Breast epithelium (tissue), 4 donors: ENCODE results near the gene MDC1. TPM values are rescaled to one million over a fixed set of nuclear protein-coding genes. Genes with fewer than 3 reads are reported as not detected.
"Not testable (repeated sequence)": the region's sequence is repeated elsewhere in the genome, so short reads cannot be mapped to it uniquely, and the experiment has no call there.

Experiments
- DNase-seq, 2 donors: peaks; one replicate each; pipeline ENCODE4 v3.0.0-alpha.2; 2019; ENCODE audit warnings: low spot score in 2 of 2
- H3K27ac ChIP-seq, 2 donors: fragments of 200-600 bp; sonication (generic) in 1 of 2; one replicate each; pipeline ENCODE4 v1.5.1; 2016 to 2019; ENCODE audit warnings: mild to moderate bottlenecking in 1 of 2
- H3K27me3 ChIP-seq, 2 donors: fragments of 200-600 bp; sonication (generic) in 1 of 2; one replicate each; pipeline versions ENCODE4 v1.5.1 to v1.6.0; 2017 to 2019; ENCODE audit warnings: control low read depth in 1 of 2, mild to moderate bottlenecking in 1 of 2
- H3K36me3 ChIP-seq: fragments of 200-600 bp; one replicate; pipeline ENCODE4 v1.5.1; 2019
- H3K4me1 ChIP-seq, 2 donors: fragments of 200-600 bp; sonication (generic); one replicate each; pipeline ENCODE4 v1.5.1; 2016 to 2019; ENCODE audit warnings: control low read depth in 1 of 2
- H3K4me3 ChIP-seq, 3 donors: fragments of 200-600 bp; sonication (generic); 1 replicate in 2 of 3; 2 replicates in 1 of 3; pipeline ENCODE4 v1.5.1; 2016 to 2019; ENCODE audit warnings: mild to moderate bottlenecking in 3 of 3, moderate library complexity in 2 of 3
- H3K9me3 ChIP-seq, 2 donors: fragments of 200-600 bp; sonication (generic) in 1 of 2; one replicate each; pipeline ENCODE4 v1.5.1; 2016 to 2019; ENCODE audit warnings: control low read depth in 1 of 2
- POLR2A ChIP-seq: fragments of 450-650 bp; IDR thresholded peaks from one replicate; pipeline ENCODE4 v1.6.1; 2016; ENCODE audit warnings: antibody characterized with exemption, mild to moderate bottlenecking, moderate library complexity
- POLR2AphosphoS5 ChIP-seq, 3 donors: sonication (generic); formaldehyde crosslinking; IDR thresholded peaks; one replicate each; pipeline ENCODE4 v1.6.1; 2017; ENCODE audit warnings: antibody characterized with exemption in 3 of 3
- intact Hi-C: fragments of 100-400 bp; cut with DNase I; formaldehyde crosslinking; loops from one replicate; pipeline ENCODE4 v1.15.1; 2023; ENCODE audit warnings: low total_unique reads
- total RNA-seq, 3 donors: library from RNA; depleted of rRNA; stranded (reverse); fragments of >200 nt; gene quantifications; one replicate each; pipeline ENCODE4 v1.1.0, GENCODE V29; 2016
- TF ChIP-seq, protein P1 (sequence below), 3 donors: fragments of 450-650 bp; IDR thresholded peaks; one replicate each; pipeline ENCODE4 v1.5.1; 2016 to 2017; ENCODE audit warnings: antibody characterized with exemption in 3 of 3, mild to moderate bottlenecking in 3 of 3, moderate library complexity in 3 of 3

Gene MDC1, protein sequence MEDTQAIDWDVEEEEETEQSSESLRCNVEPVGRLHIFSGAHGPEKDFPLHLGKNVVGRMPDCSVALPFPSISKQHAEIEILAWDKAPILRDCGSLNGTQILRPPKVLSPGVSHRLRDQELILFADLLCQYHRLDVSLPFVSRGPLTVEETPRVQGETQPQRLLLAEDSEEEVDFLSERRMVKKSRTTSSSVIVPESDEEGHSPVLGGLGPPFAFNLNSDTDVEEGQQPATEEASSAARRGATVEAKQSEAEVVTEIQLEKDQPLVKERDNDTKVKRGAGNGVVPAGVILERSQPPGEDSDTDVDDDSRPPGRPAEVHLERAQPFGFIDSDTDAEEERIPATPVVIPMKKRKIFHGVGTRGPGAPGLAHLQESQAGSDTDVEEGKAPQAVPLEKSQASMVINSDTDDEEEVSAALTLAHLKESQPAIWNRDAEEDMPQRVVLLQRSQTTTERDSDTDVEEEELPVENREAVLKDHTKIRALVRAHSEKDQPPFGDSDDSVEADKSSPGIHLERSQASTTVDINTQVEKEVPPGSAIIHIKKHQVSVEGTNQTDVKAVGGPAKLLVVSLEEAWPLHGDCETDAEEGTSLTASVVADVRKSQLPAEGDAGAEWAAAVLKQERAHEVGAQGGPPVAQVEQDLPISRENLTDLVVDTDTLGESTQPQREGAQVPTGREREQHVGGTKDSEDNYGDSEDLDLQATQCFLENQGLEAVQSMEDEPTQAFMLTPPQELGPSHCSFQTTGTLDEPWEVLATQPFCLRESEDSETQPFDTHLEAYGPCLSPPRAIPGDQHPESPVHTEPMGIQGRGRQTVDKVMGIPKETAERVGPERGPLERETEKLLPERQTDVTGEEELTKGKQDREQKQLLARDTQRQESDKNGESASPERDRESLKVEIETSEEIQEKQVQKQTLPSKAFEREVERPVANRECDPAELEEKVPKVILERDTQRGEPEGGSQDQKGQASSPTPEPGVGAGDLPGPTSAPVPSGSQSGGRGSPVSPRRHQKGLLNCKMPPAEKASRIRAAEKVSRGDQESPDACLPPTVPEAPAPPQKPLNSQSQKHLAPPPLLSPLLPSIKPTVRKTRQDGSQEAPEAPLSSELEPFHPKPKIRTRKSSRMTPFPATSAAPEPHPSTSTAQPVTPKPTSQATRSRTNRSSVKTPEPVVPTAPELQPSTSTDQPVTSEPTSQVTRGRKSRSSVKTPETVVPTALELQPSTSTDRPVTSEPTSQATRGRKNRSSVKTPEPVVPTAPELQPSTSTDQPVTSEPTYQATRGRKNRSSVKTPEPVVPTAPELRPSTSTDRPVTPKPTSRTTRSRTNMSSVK (N-terminal part only)
- total RNA-seq: 10 to 100 TPM in 2 of 3 donors, 1 to 10 TPM in 1; 8.5 to 14.9 (median 13.4) TPM

DNA sequence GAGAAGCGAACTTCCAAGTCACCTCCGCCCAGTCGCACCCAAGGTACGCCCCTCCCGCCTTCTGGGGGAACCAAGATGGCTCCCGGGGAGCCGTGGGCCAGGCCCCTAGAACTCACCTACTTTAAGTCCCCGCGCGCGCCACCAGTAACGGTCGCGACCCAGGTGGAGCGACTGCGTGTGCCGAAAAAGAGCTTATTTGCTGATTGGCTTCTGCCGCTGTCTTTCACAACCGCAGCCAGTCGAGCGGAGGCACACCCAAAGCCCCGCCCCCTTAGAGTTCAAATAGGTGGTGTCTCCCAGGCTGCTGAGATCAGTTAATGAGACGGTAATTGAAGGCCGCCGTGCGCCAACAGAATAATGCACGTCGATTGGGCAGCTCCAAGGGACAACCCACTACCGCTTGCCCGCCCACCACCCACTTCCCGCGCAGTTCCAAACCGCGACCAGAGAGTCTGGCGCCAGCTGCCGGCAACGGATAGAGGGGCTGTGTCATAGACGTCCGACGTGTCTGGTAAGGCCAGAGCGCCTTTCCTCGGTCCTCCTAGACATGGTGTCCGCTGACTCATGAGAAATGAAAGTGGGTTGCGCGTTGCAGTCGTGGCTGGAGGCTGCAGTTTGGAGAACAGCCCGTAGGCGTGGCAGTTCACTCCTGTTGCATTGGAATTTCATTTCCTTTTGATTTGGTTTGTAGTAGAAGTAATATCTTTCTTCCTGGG is at the start of gene MDC1:
TSS of gene MDC1 (minus strand) at position 153 of the 716 bp plus-strand sequence. CDS start 2,106 bp downstream, outside the sequence.
- intact Hi-C loops: no loop called here
- peak within 1 kb of the TSS; percentile 93 to 96 for H3K27ac ChIP-seq
- DNase-seq: peak; percentile 99 to 100
- no peaks in the 10 kb centered on the region for H3K9me3 ChIP-seq
- H3K4me3 ChIP-seq: peak within 1 kb of the TSS; percentile 55 to 86 (median 65)
- peaks cover 0 to 14% of the 10 kb centered on the region in 2 donors for H3K4me1 ChIP-seq
- TF ChIP-seq POLR2AphosphoS5 (IDR thresholded peaks at IDR 0.05) (peak; percentile 89 to 91 (median 89)), POLR2A (no peak)
- TF ChIP-seq, protein P1, sequence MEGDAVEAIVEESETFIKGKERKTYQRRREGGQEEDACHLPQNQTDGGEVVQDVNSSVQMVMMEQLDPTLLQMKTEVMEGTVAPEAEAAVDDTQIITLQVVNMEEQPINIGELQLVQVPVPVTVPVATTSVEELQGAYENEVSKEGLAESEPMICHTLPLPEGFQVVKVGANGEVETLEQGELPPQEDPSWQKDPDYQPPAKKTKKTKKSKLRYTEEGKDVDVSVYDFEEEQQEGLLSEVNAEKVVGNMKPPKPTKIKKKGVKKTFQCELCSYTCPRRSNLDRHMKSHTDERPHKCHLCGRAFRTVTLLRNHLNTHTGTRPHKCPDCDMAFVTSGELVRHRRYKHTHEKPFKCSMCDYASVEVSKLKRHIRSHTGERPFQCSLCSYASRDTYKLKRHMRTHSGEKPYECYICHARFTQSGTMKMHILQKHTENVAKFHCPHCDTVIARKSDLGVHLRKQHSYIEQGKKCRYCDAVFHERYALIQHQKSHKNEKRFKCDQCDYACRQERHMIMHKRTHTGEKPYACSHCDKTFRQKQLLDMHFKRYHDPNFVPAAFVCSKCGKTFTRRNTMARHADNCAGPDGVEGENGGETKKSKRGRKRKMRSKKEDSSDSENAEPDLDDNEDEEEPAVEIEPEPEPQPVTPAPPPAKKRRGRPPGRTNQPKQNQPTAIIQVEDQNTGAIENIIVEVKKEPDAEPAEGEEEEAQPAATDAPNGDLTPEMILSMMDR (IDR thresholded peaks at IDR 0.05): peak; percentile 36 to 48 (median 42)
- peaks cover 9% of the 10 kb centered on the region for H3K36me3 ChIP-seq
- no peaks in the 10 kb centered on the region for H3K27me3 ChIP-seq

DNA sequence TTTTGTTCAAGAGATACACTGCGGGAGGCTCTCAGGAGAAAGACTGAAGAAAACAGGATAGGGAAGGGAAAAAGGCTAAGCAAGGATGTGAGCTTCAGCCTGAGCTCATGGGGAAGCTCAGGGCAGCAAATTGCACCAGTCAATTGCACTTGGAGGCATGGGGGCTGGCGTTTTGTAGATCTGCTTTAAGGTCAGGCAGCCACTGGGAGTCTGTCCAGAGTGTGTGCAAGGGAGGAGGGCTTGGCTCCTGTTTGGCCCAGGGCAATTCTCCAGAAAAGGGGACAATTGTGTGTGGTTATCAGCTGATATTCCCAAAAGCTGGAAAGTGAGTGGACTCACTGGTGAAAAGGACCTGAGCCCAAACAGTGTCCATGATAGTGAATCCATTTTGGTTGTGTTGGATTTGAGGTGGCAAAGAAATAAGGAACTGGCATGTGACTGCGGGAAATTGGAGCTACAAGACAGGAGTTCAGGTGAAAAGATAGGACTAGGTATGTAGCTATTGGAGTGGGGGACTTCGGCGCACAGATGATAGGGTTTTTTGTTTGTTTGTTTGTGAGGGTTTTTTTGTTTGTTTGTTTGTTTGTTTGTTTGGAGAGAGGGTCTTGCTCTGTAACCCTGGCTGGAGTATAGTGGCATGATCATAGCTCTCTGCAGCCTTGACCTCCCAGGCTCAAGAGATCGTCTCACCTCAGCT is 49.5 kb upstream of the MDC1 start:
- no peak for DNase-seq
- no peaks in the 10 kb centered on the region for H3K27me3 ChIP-seq
- no peak overlapping the region for H3K4me3 ChIP-seq
- TF ChIP-seq, protein P1 (IDR thresholded peaks at IDR 0.05): no peak
- H3K4me1 ChIP-seq: peaks cover 5 to 7% of the 10 kb centered on the region in 2 donors
- H3K27ac ChIP-seq: peak overlapping the region in 1 of 2 donors; percentile 1
- H3K36me3 ChIP-seq: no peaks in the 10 kb centered on the region
- intact Hi-C loops: loop anchor here (10.0 kb wide), 1 partner anchor 48 kb away; no protein-coding TSS in a partner anchor
- H3K9me3 ChIP-seq: no peaks in the 10 kb centered on the region

DNA sequence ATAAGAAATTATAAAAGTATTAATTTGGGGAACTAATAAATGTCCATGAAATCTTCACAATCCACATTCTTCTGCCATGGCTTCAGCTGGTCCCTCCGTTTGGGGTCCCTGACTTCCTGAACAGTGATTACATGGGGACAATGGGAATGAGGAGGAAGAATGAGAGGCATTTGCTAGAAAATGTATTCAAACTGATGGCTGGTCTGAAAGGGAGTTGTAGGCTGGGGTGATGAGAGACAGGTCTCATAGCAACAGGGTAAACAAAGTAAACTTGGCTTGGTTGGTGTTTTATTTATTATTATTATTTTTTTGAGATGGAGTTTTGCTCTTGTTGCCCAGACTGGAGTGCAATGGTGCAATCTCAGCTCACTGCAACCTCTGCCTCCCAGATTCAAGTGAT is 48.4 kb upstream of the MDC1 start:
- DNase-seq, H3K9me3 ChIP-seq, H3K4me1 ChIP-seq, H3K27ac ChIP-seq, H3K36me3 ChIP-seq, H3K27me3 ChIP-seq, H3K4me3 ChIP-seq: not testable (repeated sequence)
- intact Hi-C loops: loop anchor here (10.0 kb wide), 1 partner anchor 49 kb away; no protein-coding TSS in a partner anchor

DNA sequence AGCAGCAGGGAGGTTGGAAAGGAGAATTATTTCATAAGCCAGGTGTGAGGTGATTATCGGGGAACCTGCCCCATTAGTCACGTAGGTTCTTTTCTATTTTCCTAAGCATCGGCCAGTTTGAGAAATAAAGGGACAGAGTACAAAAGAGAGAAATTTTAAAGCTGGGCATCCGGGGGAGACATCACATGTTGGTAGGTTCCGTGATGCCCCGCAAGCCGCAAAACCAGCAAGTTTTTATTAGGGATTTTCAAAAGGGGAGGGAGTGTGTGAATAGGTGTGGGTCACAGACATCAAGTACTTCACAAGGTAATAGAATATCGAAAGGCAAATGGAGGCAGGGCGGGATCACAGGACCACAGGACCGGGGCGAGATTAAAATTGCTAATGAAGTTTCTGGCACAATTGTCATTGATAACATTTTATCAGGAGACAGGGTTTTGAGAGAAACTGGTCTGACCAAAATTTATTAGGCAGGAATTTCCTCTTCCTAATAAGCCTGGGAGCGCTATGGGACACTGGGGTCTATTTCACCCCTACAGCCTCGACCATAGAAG is 47.5 kb upstream of the MDC1 start:
- not testable (repeated sequence) for H3K27me3 ChIP-seq, H3K4me1 ChIP-seq, H3K4me3 ChIP-seq, DNase-seq, H3K9me3 ChIP-seq, H3K36me3 ChIP-seq
- H3K27ac ChIP-seq: peak overlapping the region; percentile 89 to 92
- intact Hi-C loops: loop anchor here (10.0 kb wide), 1 partner anchor 50 kb away; no protein-coding TSS in a partner anchor
